Mesothelial cell of epicardium (in vitro differentiated cells): ENCODE results near the gene CNTNAP1. TPM values are rescaled to one million over a fixed set of nuclear protein-coding genes. Genes with fewer than 3 reads are reported as not detected.
"Not testable (repeated sequence)": the region's sequence is repeated elsewhere in the genome, so short reads cannot be mapped to it uniquely, and the experiment has no call there.

ENCODE experiments used
- DNase-seq, 2 experiments: peaks; one replicate each; pipeline ENCODE4 v3.0.0; 2021; ENCODE audit warnings: low spot score in 2 of 2; ENCODE audit not compliant: unreplicated experiment in 2 of 2
- H3K27ac Mint-ChIP-seq: 2 replicates; pipeline ENCODE4 v1.8.0; 2021; ENCODE audit warnings: mixed read lengths
- H3K27me3 Mint-ChIP-seq: 2 replicates; pipeline ENCODE4 v1.8.0; 2021; ENCODE audit warnings: low read depth, mixed read lengths
- H3K36me3 Mint-ChIP-seq: 2 replicates; pipeline ENCODE4 v1.8.0; 2021; ENCODE audit warnings: mixed read lengths
- H3K4me1 Mint-ChIP-seq: 2 replicates; pipeline ENCODE4 v1.8.0; 2021; ENCODE audit warnings: mixed read lengths
- H3K4me3 Mint-ChIP-seq: 2 replicates; pipeline ENCODE4 v1.8.0; 2021; ENCODE audit warnings: mild to moderate bottlenecking, moderate library complexity, mixed read lengths
- H3K9me3 Mint-ChIP-seq: 2 replicates; pipeline ENCODE4 v1.8.0; 2021; ENCODE audit warnings: mixed read lengths
- total RNA-seq: library from RNA; stranded (reverse); gene quantifications from 3 replicates; pipeline ENCODE4 v1.2.1, GENCODE V29; 2021
- TF ChIP-seq, protein P1 (sequence below): fragments of 200-600 bp; sonication (generic); IDR thresholded peaks from one replicate; pipeline ENCODE4 v1.5.0; 2021; ENCODE audit warnings: antibody characterized with exemption; ENCODE audit not compliant: unreplicated experiment

The CNTNAP1 gene
- total RNA-seq, 1 donor from 2014 or later = 23.1 TPM

DNA sequence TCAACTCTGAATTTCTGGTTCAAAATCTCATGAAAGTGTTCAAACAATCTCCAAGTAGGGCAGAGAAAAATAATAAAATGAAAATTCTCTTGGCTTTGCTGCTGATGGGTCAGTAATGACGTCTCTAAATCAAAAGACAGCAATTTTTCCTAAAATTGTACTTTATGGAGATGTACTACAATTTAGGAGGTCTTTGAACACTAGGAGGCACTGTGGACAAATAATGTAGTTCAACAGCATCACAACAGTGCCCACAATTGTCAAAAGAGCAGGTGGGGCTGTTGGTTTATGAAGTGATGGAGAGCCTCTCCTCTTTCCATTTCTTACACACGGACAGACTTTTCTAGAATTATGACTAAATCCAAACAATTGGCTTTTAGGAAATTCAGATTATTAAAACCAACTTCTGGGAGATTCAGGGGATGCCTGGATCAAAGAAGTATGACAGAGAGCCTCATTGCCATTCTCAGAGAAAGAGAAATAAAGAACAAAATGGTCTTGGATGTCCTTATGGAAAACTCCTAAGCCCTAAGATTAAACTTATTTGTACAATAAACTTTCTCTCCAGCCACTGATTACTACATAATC is 38.8 kb downstream of the CNTNAP1 start:
- Mint-ChIP-seq H3K27me3 (no peaks in the 10 kb centered on the region), H3K4me3 (no peak overlapping the region), H3K9me3 (no peaks in the 10 kb centered on the region), H3K4me1 (no peaks in the 10 kb centered on the region), H3K27ac (no peak overlapping the region), H3K36me3 (peaks cover 40% of the 10 kb centered on the region)
- TF ChIP-seq, protein P1, sequence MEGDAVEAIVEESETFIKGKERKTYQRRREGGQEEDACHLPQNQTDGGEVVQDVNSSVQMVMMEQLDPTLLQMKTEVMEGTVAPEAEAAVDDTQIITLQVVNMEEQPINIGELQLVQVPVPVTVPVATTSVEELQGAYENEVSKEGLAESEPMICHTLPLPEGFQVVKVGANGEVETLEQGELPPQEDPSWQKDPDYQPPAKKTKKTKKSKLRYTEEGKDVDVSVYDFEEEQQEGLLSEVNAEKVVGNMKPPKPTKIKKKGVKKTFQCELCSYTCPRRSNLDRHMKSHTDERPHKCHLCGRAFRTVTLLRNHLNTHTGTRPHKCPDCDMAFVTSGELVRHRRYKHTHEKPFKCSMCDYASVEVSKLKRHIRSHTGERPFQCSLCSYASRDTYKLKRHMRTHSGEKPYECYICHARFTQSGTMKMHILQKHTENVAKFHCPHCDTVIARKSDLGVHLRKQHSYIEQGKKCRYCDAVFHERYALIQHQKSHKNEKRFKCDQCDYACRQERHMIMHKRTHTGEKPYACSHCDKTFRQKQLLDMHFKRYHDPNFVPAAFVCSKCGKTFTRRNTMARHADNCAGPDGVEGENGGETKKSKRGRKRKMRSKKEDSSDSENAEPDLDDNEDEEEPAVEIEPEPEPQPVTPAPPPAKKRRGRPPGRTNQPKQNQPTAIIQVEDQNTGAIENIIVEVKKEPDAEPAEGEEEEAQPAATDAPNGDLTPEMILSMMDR = peak; percentile 75
- no peak for DNase-seq

DNA sequence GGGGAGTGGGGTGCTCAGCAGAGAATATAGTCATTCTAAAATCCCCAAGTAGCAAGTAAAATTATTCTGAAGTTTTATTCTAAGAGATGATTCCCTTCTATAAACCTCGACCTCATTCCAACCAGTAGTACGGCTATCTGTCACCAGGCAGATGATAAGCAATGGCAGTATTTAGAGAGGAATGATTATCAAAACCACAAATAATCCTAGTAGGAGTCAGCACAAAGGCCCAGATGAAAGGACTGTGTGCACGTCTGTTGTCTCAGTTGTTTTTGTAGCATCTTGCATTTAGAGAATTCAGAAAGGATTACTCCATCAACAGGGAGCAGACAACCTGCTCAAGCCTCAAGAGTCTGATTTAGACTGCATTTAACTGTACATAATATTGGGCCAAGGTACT is 41.3 kb downstream of the CNTNAP1 start:
- Mint-ChIP-seq H3K27ac (no peak overlapping the region), H3K9me3 (no peaks in the 10 kb centered on the region), H3K36me3 (peaks cover 25% of the 10 kb centered on the region), H3K4me3 (no peak overlapping the region), H3K4me1 (no peaks in the 10 kb centered on the region), H3K27me3 (no peaks in the 10 kb centered on the region)
- DNase-seq = no peak
- TF ChIP-seq, protein P1 = no peak

DNA sequence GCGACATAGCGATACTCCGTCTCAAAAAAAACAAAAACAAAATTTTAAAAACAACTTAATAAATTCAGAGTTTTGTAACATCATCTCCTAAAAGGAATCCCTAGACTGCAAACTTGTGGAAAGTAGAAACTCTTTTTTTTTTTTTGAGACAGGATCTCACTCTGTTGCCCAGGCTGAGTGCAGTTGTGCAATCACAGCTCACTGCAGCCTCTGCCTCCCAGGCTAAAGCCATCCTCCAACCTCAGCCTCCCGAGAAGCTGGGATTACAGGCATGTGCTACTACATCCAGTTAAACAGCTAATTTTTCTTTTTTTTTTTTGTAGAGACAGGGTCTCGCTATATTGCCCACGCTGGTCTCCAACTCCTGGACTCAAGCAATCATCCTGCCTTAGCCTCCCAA is 42.8 kb downstream of the CNTNAP1 start:
- H3K36me3 Mint-ChIP-seq = peaks cover 25% of the 10 kb centered on the region
- TF ChIP-seq, protein P1 = no peak
- H3K4me3 Mint-ChIP-seq = no peak overlapping the region
- H3K27ac Mint-ChIP-seq = no peak overlapping the region
- H3K4me1 Mint-ChIP-seq = no peaks in the 10 kb centered on the region
- no peaks in the 10 kb centered on the region for H3K27me3 Mint-ChIP-seq
- DNase-seq = no peak
- no peaks in the 10 kb centered on the region for H3K9me3 Mint-ChIP-seq

DNA sequence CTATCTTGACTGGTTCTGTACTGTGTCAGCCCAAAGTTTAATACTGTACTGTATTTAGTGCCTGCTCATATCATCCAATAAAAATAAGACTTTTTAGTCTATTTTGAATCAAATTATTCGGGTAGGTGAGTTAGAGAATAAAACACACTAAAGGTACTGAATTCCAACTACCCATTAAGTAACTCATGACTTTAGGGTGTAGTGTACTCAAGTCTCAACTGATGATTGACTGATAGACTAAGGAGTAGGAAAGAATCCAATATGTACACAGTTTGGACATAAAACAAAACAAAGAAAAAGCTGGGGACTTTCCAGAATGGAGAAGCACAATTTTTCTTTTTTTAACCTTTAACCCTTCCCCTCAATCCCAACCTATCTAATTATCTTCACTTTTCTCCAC is 58.4 kb downstream of the CNTNAP1 start:
- H3K4me3 Mint-ChIP-seq = no peak overlapping the region
- no peak overlapping the region for H3K27ac Mint-ChIP-seq
- TF ChIP-seq, protein P1 = no peak
- peaks cover 2% of the 10 kb centered on the region for H3K27me3 Mint-ChIP-seq
- no peak for DNase-seq
- H3K9me3 Mint-ChIP-seq = no peaks in the 10 kb centered on the region
- no peaks in the 10 kb centered on the region for H3K36me3 Mint-ChIP-seq
- H3K4me1 Mint-ChIP-seq = peaks cover 12% of the 10 kb centered on the region

DNA sequence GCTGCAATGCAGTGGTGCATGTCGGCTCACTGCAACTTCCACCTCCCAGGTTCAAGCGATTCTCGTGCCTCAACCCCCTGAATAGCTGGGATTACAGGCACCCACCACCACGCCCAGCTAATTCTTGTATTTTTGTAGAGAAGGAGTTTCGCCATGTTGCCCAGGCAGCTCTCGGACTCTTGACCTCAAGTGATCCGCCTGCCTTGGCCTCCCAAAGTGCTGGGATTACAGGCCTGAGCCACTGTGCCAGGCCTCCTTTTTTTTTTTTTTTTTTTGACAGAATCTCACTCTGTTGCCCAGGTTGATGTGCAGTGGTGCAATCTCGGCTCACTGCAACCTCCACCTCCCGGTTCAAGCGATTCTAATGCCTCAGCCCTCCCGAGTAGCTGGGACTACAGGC is 60.6 kb downstream of the CNTNAP1 start:
- not testable (repeated sequence) for DNase-seq, H3K36me3 Mint-ChIP-seq, H3K27me3 Mint-ChIP-seq, H3K4me3 Mint-ChIP-seq, H3K27ac Mint-ChIP-seq, H3K9me3 Mint-ChIP-seq
- peaks cover 12% of the 10 kb centered on the region for H3K4me1 Mint-ChIP-seq

DNA sequence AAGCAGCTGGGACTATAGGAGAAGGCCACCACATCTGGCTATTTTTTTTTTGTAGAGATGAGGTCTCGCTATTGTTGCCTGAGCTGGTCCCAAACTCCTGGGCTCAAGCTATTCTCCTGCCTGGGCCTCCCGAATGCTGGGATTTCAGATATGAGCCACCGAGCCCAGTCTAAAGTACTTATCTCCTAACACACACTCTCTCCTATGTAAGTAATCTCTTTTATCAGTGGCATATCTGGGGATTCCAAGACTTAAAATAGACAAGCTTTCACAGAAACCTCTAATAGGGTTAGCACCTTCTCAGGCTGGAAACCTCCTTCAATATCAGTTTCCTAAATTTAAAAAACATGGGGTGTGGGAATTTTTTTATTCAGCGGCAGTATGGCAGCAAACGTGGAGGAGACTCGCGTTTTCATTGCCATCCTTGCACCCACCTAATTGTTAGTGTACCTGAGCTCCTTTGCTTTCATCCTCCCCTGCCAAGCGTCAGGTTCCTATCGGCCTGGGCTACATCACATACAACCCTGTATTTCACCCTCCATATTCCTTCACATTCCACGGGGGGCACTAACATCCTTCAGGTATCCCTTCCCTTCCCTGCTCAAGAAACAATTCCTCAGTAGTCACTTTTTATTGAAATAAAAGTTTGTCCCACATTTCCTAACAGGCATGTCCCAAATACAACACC is 61.4 kb downstream of the CNTNAP1 start:
- peaks cover 8% of the 10 kb centered on the region for H3K27me3 Mint-ChIP-seq
- H3K36me3 Mint-ChIP-seq = no peaks in the 10 kb centered on the region
- no peak for DNase-seq
- H3K4me3 Mint-ChIP-seq = peak overlapping the region; percentile 90
- TF ChIP-seq, protein P1 = no peak
- peak overlapping the region; percentile 96 for H3K27ac Mint-ChIP-seq
- H3K4me1 Mint-ChIP-seq = peaks cover 12% of the 10 kb centered on the region
- no peaks in the 10 kb centered on the region for H3K9me3 Mint-ChIP-seq
